ENCODE results near the gene TRPV6. TPM values are rescaled to one million over a fixed set of nuclear protein-coding genes. Genes with fewer than 3 reads are reported as not detected.
A peak's percentile ranks its signal among the peaks of the same experiment; 100 is the strongest.

The TRPV6 gene
- polyA plus RNA-seq, 3 donors = 0.44 TPM; not detected in 2

- no peak overlapping the region for H3K9ac ChIP-seq (ENCODE audit: insufficient read depth, low read length, poor library complexity, severe bottlenecking)
- no peak for DNase-seq
- WGBS (ENCODE audit: insufficient coverage) = no CpG with 5 or more reads among the region's 2 CpGs
- H3K36me3 ChIP-seq (replicated peaks in 1 of 2; ENCODE audit: control insufficient read depth in 1 of 2, insufficient read depth in 2 of 2, low read length in 2 of 2) = no peaks in the 10 kb centered on the region
- Mint-ChIP-seq H3K27me3 (ENCODE audit: low read depth in 3 of 3) (peaks cover 0 to 1% (median 0%) of the 10 kb centered on the region in 3 donors), H3K36me3 (no peaks in the 10 kb centered on the region), H3K27ac (peak overlapping the region in 2 of 7 donors; percentile 20 to 26), H3K4me3 (no peak overlapping the region), H3K4me1 (peaks cover 31% of the 10 kb centered on the region), H3K9me3 (peaks cover 2 to 10% (median 6%) of the 10 kb centered on the region in 7 donors)
- peaks cover 28 to 33% of the 10 kb centered on the region in 2 donors for H3K4me1 ChIP-seq (ENCODE audit: control insufficient read depth in 1 of 2, insufficient read depth in 2 of 2, low read length in 2 of 2)
- no peaks in the 10 kb centered on the region for H3K79me2 ChIP-seq (ENCODE audit: insufficient read depth, low read length)
- no peaks in the 10 kb centered on the region for H4K20me1 ChIP-seq (ENCODE audit: insufficient read depth, low read length)
- H3K27me3 ChIP-seq (ENCODE audit: control insufficient read depth in 2 of 2, insufficient read depth in 2 of 2, low read length in 2 of 2) = no peaks in the 10 kb centered on the region
- TF ChIP-seq, protein P1, sequence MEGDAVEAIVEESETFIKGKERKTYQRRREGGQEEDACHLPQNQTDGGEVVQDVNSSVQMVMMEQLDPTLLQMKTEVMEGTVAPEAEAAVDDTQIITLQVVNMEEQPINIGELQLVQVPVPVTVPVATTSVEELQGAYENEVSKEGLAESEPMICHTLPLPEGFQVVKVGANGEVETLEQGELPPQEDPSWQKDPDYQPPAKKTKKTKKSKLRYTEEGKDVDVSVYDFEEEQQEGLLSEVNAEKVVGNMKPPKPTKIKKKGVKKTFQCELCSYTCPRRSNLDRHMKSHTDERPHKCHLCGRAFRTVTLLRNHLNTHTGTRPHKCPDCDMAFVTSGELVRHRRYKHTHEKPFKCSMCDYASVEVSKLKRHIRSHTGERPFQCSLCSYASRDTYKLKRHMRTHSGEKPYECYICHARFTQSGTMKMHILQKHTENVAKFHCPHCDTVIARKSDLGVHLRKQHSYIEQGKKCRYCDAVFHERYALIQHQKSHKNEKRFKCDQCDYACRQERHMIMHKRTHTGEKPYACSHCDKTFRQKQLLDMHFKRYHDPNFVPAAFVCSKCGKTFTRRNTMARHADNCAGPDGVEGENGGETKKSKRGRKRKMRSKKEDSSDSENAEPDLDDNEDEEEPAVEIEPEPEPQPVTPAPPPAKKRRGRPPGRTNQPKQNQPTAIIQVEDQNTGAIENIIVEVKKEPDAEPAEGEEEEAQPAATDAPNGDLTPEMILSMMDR (IDR thresholded peaks at IDR 0.05) = no peak
- peaks cover 4 to 8% of the 10 kb centered on the region in 2 donors for H3K9me3 ChIP-seq (replicated peaks in 1 of 2; ENCODE audit: control insufficient read depth in 1 of 2, insufficient read depth in 1 of 2, low read length in 2 of 2)
- no peak overlapping the region for H2AFZ ChIP-seq (ENCODE audit: insufficient read depth, low read depth, low read length, poor library complexity, severe bottlenecking)
- no peak overlapping the region for H3K27ac ChIP-seq (ENCODE audit: low read depth in 1 of 2, low read length in 2 of 2)
- intact Hi-C loops (cut with micrococcal nuclease) = no loop called here
- H3K4me2 ChIP-seq (replicated peaks; ENCODE audit: extremely low read depth, low read length, poor library complexity, severe bottlenecking) = no peak overlapping the region
- no peak overlapping the region for H3K4me3 ChIP-seq (replicated peaks in 1 of 3; ENCODE audit: low read depth in 2 of 3, low read length in 3 of 3)
These were observed 21.1 kb upstream of the TRPV6 start for GRCh38 chr7:142906643-142907042.

DNA sequence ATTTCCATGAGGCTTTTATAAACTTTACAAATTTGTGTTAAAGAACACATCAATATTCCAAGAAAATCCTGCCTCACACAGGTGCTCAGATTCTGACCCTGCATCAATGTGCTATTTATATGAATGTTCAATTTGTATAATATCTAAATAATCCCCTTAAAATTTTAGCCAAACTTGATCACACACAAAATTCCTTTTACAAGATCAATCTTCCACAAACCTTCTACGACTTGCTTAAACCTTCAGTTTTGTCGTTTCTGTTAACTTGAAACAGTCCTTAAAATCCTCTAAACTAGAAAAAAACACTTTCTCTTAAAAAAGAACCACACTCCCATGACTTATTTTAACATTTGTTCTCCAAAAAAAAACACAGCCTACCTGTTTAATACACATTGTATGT lies 20.2 kb upstream of the TRPV6 start:
- H3K4me1 Mint-ChIP-seq = peaks cover 24% of the 10 kb centered on the region
- H3K27me3 ChIP-seq (ENCODE audit: control insufficient read depth in 2 of 2, insufficient read depth in 2 of 2, low read length in 2 of 2) = no peaks in the 10 kb centered on the region
- no peaks in the 10 kb centered on the region for H3K79me2 ChIP-seq (ENCODE audit: insufficient read depth, low read length)
- peaks cover 24 to 25% of the 10 kb centered on the region in 2 donors for H3K4me1 ChIP-seq (ENCODE audit: control insufficient read depth in 1 of 2, insufficient read depth in 2 of 2, low read length in 2 of 2)
- no peaks in the 10 kb centered on the region for H3K36me3 ChIP-seq (replicated peaks in 1 of 2; ENCODE audit: control insufficient read depth in 1 of 2, insufficient read depth in 2 of 2, low read length in 2 of 2)
- WGBS (ENCODE audit: insufficient coverage) = 89% methylated on average over 2 of the region's 2 CpGs
- peaks cover 1 to 2% (median 1%) of the 10 kb centered on the region in 3 donors for H3K27me3 Mint-ChIP-seq (ENCODE audit: low read depth in 3 of 3)
- H3K4me3 Mint-ChIP-seq = no peak overlapping the region
- H3K9me3 ChIP-seq (replicated peaks in 1 of 2; ENCODE audit: control insufficient read depth in 1 of 2, insufficient read depth in 1 of 2, low read length in 2 of 2) = peaks cover 4 to 8% of the 10 kb centered on the region in 2 donors
- TF ChIP-seq, protein P1 (IDR thresholded peaks at IDR 0.05) = no peak
- intact Hi-C loops (cut with micrococcal nuclease) = no loop called here
- no peak overlapping the region for H2AFZ ChIP-seq (ENCODE audit: insufficient read depth, low read depth, low read length, poor library complexity, severe bottlenecking)
- no peak overlapping the region for H3K27ac Mint-ChIP-seq
- no peak overlapping the region for H3K9ac ChIP-seq (ENCODE audit: insufficient read depth, low read length, poor library complexity, severe bottlenecking)
- DNase-seq = no peak
- H3K36me3 Mint-ChIP-seq = no peaks in the 10 kb centered on the region
- H3K9me3 Mint-ChIP-seq = peaks cover 2 to 10% (median 6%) of the 10 kb centered on the region in 7 donors
- H4K20me1 ChIP-seq (ENCODE audit: insufficient read depth, low read length) = no peaks in the 10 kb centered on the region
- H3K4me3 ChIP-seq (replicated peaks in 1 of 3; ENCODE audit: low read depth in 2 of 3, low read length in 3 of 3) = no peak overlapping the region
- H3K27ac ChIP-seq (ENCODE audit: low read depth in 1 of 2, low read length in 2 of 2) = no peak overlapping the region
- H3K4me2 ChIP-seq (replicated peaks; ENCODE audit: extremely low read depth, low read length, poor library complexity, severe bottlenecking) = no peak overlapping the region

Measured in CD14-positive monocyte (primary cell).